HG03439 (cell line): ENCODE data around the gene DUOXA2.
"Not testable (repeated sequence)": the region's sequence is repeated elsewhere in the genome, so short reads cannot be mapped to it uniquely, and the experiment has no call there.

Experiments
- ATAC-seq: cut with Tn5 transposase; IDR thresholded peaks from one replicate; pipeline ENCODE4 v1.9.1; 2021; ENCODE audit warnings: mild to moderate bottlenecking, moderate library complexity; ENCODE audit not compliant: unreplicated experiment

Gene DUOXA2

GRCh38 chr15:45134682-45135604, 20.8 kb downstream of the DUOXA2 start:
- no peak for ATAC-seq

- not testable (repeated sequence) for ATAC-seq
Measured at GRCh38 chr15:45135705-45136377, 21.7 kb downstream of the DUOXA2 start.

- ATAC-seq = no peak
Measured at GRCh38 chr15:45136378-45136764, 22.2 kb downstream of the DUOXA2 start.

DNA sequence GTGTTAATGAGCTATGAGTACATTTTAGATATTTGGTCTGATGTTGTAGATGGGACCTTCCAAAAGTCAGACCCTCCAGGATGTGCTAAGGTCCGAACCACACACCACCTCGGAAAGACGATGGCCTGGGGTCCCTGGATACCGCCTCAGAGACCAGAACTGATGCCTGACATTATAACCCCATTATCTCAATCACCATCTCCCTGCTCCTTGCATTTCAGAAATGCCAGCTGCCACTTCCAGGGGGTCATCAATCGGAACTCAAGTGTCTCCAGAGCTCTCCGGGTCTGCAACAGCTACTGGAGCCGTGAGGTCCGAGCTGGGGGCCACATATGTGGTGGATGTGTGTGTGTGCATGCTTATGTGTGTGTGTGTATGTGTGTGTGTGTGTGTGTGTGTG, 23.6 kb downstream of the DUOXA2 start:
- no peak for ATAC-seq

DNA sequence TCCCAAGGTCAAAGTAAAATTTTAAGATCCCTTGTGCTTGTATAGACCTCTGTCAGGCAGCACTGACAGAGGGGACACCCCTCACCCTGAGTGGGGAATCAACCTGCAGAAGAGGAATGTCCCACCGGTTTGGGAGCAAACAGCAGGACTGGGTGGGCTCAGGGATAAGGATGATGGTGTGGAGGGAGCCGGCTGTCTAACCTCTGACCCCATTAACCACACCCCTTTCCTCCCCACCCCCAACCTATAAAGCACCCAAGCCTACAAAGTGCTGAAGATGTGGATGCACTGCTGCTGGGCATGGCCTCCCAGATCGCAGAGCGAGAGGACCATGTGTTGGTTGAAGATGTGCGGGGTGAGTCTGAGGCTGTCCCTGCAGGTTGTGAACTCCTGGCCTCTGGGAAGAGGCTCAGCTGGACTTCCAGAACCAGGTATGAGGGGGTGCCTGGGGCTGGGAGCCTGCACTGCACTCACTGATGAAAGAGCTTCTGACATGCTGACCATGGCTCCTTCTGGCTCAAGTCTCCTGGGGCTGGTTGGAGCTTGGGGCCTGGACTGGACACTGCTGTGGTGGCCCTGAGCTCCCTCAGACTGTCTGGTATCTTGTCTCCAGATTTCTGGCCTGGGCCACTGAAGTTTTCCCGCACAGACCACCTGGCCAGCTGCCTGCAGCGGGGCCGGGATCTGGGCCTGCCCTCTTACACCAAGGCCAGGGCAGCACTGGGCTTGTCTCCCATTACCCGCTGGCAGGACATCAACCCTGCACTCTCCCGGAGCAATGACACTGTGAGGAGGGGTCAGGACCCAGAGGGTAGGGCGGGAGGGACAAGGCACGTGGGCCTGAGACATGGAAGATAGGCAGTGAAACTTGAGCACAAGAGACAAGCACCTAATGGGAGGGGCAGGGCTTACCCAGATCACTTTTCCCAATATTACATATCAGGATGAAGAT, 25.0 kb downstream of the DUOXA2 start:
- ATAC-seq = no peak

DNA sequence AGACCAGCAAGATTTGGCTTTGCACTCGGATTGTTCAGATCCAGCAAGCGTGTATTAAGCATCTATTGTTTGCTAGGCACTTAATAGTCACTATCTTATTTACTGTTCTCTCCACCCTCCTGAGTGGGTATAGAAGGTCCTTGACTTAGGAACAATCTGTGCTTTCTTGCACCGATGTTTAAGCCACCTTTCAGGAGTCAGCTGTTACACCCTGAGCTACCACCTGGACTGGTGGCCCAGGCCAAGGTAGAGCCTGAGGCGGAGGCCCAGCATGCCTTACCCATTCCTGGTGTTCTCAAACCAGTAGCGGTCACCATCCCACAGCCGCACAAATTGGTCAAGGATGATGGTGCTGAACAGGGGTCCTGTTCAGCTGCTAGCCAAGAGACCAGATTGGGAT, 25.6 kb downstream of the DUOXA2 start:
- ATAC-seq = no peak

DNA sequence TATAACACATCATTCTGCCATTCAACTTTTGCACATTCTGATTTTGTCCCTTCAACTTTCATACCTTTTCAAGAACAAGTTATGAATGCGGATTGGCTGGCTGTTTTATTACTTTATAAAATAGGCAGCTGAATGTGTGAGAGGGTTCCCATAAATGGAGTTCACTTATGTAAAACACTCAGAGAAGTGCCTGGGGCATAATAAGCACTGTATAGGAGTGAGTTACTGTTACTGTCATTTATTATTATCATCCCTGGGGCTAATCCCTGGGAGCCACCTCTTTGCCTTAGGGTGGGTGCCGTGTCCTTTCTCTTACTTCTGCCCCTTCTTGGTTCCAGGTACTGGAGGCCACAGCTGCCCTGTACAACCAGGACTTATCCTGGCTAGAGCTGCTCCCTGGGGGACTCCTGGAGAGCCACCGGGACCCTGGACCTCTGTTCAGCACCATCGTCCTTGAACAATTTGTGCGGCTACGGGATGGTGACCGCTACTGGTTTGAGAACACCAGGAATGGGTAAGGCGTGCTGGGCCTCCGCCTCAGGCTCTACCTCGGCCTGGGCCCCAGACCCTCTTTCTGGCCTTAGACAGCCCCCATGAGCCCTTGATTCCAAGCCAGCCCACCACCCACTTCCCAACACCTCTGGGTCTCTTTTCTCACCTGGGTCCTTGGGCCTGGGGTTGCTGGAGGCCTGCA, 26.6 kb downstream of the DUOXA2 start:
- no peak for ATAC-seq

GRCh38 chr15:45141386-45141785, 27.3 kb downstream of the DUOXA2 start:
- ATAC-seq = no peak

- ATAC-seq = no peak
Measured at GRCh38 chr15:45143056-45143455, 28.9 kb downstream of the DUOXA2 start.

DNA sequence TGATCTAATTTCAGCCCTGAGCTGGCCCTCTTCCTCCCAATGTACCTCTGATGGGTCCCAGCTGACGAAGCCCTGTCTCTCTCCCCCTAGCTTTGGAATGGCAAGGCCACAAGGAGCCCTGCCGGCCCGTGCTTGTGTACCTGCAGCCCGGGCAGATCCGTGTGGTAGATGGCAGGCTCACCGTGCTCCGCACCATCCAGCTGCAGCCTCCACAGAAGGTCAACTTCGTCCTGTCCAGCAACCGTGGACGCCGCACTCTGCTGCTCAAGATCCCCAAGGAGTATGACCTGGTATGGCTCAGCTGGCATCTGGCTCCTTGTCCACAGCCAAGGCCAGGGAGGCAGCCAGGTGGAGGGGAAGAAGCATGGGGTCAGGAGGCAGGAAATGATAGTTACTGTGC, 29.8 kb downstream of the DUOXA2 start:
- no peak for ATAC-seq

GRCh38 chr15:45144775-45145174, 30.6 kb downstream of the DUOXA2 start:
- ATAC-seq = no peak

- no peak for ATAC-seq
Measured at GRCh38 chr15:45146405-45146804, 32.3 kb downstream of the DUOXA2 start.

- ATAC-seq = no peak
Measured at GRCh38 chr15:45147606-45148005, 33.5 kb downstream of the DUOXA2 start.

- no peak for ATAC-seq
Measured at GRCh38 chr15:45148076-45149059, 34.2 kb downstream of the DUOXA2 start.

DNA sequence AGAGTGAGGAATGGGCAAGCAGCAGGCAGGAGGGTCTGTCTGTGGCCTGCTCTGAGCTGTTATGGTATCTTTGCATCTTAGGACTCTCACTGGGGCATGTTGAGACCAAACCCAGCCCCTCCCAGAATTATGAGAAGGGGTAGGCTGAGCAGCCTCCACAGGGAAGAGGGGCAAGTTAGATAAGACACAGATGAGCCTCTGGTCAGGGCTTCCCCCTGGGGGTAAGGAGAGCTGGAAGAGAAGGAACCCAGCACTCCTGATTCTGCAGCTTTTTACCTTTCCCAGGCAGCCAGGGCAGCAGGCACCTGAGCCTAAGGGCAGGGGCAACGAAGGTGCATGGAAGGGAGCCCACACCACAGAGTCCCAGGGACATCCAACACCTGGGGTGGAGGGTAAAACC, 34.9 kb downstream of the DUOXA2 start:
- ATAC-seq = no peak

- ATAC-seq = no peak
Measured at GRCh38 chr15:45150481-45150880, 36.4 kb downstream of the DUOXA2 start.

DNA sequence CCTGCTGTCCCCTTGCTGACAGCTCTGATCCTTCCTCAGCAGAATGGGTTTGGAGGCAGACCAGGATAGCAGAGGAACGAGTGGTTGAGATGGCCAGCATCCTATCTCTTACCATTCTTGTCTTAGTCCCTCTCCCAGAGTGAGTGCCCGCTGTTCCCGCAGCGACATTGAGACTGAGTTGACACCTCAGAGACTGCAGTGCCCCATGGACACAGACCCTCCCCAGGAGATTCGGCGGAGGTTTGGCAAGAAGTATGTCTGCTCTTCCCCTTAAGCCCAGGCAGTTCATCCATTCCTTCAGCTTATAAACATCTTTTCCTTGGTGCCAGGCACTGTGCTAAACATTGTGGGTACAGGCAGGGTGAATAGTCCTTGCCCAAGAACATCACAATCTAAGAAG, 36.9 kb downstream of the DUOXA2 start:
- no peak for ATAC-seq

GRCh38 chr15:45151998-45152828, 38.1 kb downstream of the DUOXA2 start:
- ATAC-seq = no peak
